Right lobe of liver (tissue), 6 donors: ENCODE results near the gene FADS6. TPM values are rescaled to one million over a fixed set of nuclear protein-coding genes. Genes with fewer than 3 reads are reported as not detected.

ENCODE experiments used
- ATAC-seq, 4 donors: fragments of 200-7000 bp; cut with Tn5 transposase; one replicate each; pipeline ENCODE4 v1.9.1; 2020; ENCODE audit warnings: mild to moderate bottlenecking in 4 of 4, moderate library complexity in 4 of 4
- DNase-seq, 3 donors: peaks; one replicate each; pipeline ENCODE4 v3.0.0-alpha.2; 2020
- H3K27ac ChIP-seq, 3 donors: fragments of 200-600 bp; one replicate each; pipeline ENCODE4 v1.8.0; 2022
- H3K27me3 ChIP-seq, 2 donors: fragments of 200-600 bp; one replicate each; pipeline ENCODE4 v1.8.0; 2022
- H3K36me3 ChIP-seq, 4 donors: fragments of 200-600 bp; sonication (generic) in 1 of 4; one replicate each; pipeline versions ENCODE4 v1.5.1 to v1.8.0; 2017 to 2022; ENCODE audit warnings: control low read depth in 1 of 4
- H3K4me1 ChIP-seq, 4 donors: fragments of 200-600 bp; sonication (generic) in 1 of 4; one replicate each; pipeline versions ENCODE4 v1.5.1 to v1.8.0; 2017 to 2022; ENCODE audit warnings: control low read depth in 1 of 4
- H3K4me3 ChIP-seq, 3 donors: fragments of 200-600 bp; one replicate each; pipeline ENCODE4 v1.8.0; 2022
- H3K9me3 ChIP-seq, 4 donors: fragments of 200-600 bp; sonication (generic) in 1 of 4; one replicate each; pipeline versions ENCODE4 v1.5.1 to v1.8.0; 2017 to 2022; ENCODE audit warnings: control low read depth in 1 of 4
- CTCF ChIP-seq, 4 donors: fragments of 200-600 bp in 3 of 4; fragments of 450-650 bp in 1 of 4; IDR thresholded peaks; one replicate each; pipeline versions ENCODE4 v1.5.1 to v1.8.0; 2016 to 2022; ENCODE audit warnings: antibody characterized with exemption in 4 of 4, mild to moderate bottlenecking in 2 of 4
- POLR2A ChIP-seq: fragments of 450-650 bp; IDR thresholded peaks from one replicate; pipeline ENCODE4 v1.6.1; 2017; ENCODE audit warnings: antibody characterized with exemption, mild to moderate bottlenecking
- WGBS: methylation state at CpG from one replicate; pipeline ENCODE4 v1.1.6; 2018; ENCODE audit warnings: low coverage, low lambda C conversion rate; ENCODE audit not compliant: insufficient coverage; ENCODE audit errors: missing lambda C conversion rate; 5-methylcytosine and 5-hydroxymethylcytosine counted together
- intact Hi-C, 2 donors: fragments of 100-400 bp; cut with DNase I; formaldehyde crosslinking; loops; one replicate each; pipeline versions ENCODE4 v1.11.2 to v1.14.1; 2022
- total RNA-seq, 6 experiments: library from RNA; depleted of rRNA in 2 of 6; stranded (reverse); fragments of >200 nt in 2 of 6; fragmentation: NEBNext Ultra II Directional in 3 of 6; extraction: Animal tissue kit (Norgen Biotek cat#: 25700) in 3 of 6; gene quantifications; one replicate each; pipeline versions ENCODE4 v1.1.0 to v1.2.4, GENCODE V29; 2016 to 2023
- donor health status: DM: no; HTN: yes; CAD: no.
- donor health status: DM: no; HTN: no; CAD: no.
- donor health status: DM: no; HTN: no; CAD: no.
- donor health status: DM: no; HTN: yes; CAD: no.
- donor health status: DM: no; HTN: yes; CAD: no.

The FADS6 gene
- total RNA-seq, 6 experiments from 2014 or later: 2.1 to 6.1 (median 3.7) TPM

- Histone ChIP-seq H3K4me3 (peak overlapping the region; percentile 59 to 74 (median 62)), H3K27me3 (no peaks in the 10 kb centered on the region), H3K4me1 (peaks cover 0 to 12% (median 4%) of the 10 kb centered on the region in 4 donors), H3K9me3 (no peaks in the 10 kb centered on the region), H3K27ac (peak overlapping the region; percentile 69 to 90 (median 84)), H3K36me3 (no peaks in the 10 kb centered on the region)
- ATAC-seq: no peak
- TF ChIP-seq POLR2A: no peak
- TF ChIP-seq CTCF (IDR thresholded peaks at IDR 0.05): no peak
- no peak for DNase-seq
- intact Hi-C loops: no loop called here
- 60% methylated on average over 6 of the region's 6 CpGs for WGBS
Observed at GRCh38 chr17:74873874-74874614, 19.4 kb downstream of the FADS6 start.

GRCh38 chr17:74873037-74873873, 20.2 kb downstream of the FADS6 start:
- no peaks in the 10 kb centered on the region for H3K27me3 ChIP-seq
- no peaks in the 10 kb centered on the region for H3K36me3 ChIP-seq
- peaks cover 0 to 12% (median 4%) of the 10 kb centered on the region in 4 donors for H3K4me1 ChIP-seq
- 1% methylated on average over 39 of the region's 55 CpGs for WGBS
- ATAC-seq (peak; percentile 88 to 95 (median 93)), DNase-seq (peak; percentile 99)
- intact Hi-C loops: no loop called here
- TF ChIP-seq CTCF (IDR thresholded peaks at IDR 0.05) (no peak), POLR2A (peak; percentile 93)
- H3K27ac ChIP-seq: peak overlapping the region; percentile 69 to 90 (median 84)
- no peaks in the 10 kb centered on the region for H3K9me3 ChIP-seq
- peak overlapping the region; percentile 60 to 74 (median 62) for H3K4me3 ChIP-seq

DNA sequence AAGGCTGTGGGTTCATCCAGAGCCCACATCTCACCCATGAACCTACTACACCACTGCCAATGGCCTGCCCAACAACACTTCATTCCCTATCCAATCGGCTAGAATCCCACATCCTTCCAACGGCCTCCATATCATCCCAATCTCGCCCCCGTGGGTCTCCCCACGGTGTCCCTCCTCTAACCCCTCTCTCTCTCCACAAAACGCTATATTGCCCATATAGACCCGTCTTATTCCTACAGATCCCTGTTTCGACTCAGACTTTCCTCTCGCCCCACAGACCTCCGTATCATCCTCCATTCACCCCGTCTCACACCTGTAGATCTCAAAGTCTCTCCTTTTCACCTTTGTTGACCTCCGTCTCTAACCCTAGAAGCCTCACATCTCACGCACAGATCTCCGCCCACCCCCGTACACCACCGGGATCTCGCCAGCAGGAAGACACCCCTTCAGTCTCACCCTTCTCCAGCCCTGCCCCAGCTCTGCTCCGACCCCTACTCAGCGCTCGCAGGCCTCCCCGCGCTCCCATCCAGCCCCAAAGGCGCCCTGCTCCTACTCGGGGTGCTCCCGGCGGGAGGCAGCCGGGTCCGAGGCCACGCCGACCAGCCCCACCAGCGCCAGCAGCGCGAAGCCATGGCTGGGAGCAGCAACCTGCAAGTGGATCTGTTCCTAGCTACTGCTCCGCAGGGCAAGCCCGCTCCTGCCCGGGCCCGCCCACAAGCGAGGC, 21.0 kb downstream of the FADS6 start, which contains the start of gene FDXR:
FDXR (minus strand) TSS at position 682 of the 724 bp plus-strand sequence; CDS start at position 632, 50 bp downstream.
- WGBS: 10% methylated on average over 24 of the region's 38 CpGs
- Histone ChIP-seq H3K27me3 (no peaks in the 10 kb centered on the region), H3K27ac (peak within 1 kb of the TSS; percentile 69 to 90 (median 84)), H3K4me1 (peaks cover 0 to 12% (median 3%) of the 10 kb centered on the region in 4 donors), H3K36me3 (no peaks in the 10 kb centered on the region), H3K4me3 (peak within 1 kb of the TSS; percentile 60 to 74 (median 62)), H3K9me3 (no peaks in the 10 kb centered on the region)
- TF ChIP-seq POLR2A (peak; percentile 87), CTCF (IDR thresholded peaks at IDR 0.05) (no peak)
- no peak for ATAC-seq
- intact Hi-C loops: no loop called here
- no peak for DNase-seq

- ATAC-seq: no peak
- intact Hi-C loops: no loop called here
- H3K27me3 ChIP-seq: no peaks in the 10 kb centered on the region
Observed at GRCh38 chr17:74871356-74872076, 21.9 kb downstream of the FADS6 start.

More at GRCh38 chr17:74871356-74872076, 21.9 kb downstream of the FADS6 start:
- WGBS: 74% methylated on average over 9 of the region's 11 CpGs
- Histone ChIP-seq H3K9me3 (no peaks in the 10 kb centered on the region), H3K4me3 (no peak overlapping the region), H3K36me3 (no peaks in the 10 kb centered on the region), H3K4me1 (peaks cover 0 to 12% (median 2%) of the 10 kb centered on the region in 4 donors), H3K27ac (no peak overlapping the region)
- TF ChIP-seq CTCF (IDR thresholded peaks at IDR 0.05) (no peak), POLR2A (no peak)
- DNase-seq: peak in 1 of 3 donors; percentile 20
